K562 (cell line): ENCODE results near the gene PHF20.

Source experiments
- BCLAF1 ChIP-seq, 2 experiments: fragments of 450-650 bp in 1 of 2; IDR thresholded peaks; 2 replicates each; pipeline ENCODE4 v1.6.1; 2011 to 2017; ENCODE audit warnings: low read depth in 2 of 2, antibody characterized with exemption in 1 of 2, borderline replicate concordance in 1 of 2, low read length in 1 of 2, mild to moderate bottlenecking in 1 of 2, mixed read lengths in 1 of 2; ENCODE audit not compliant: control insufficient read depth in 1 of 2
- CBX2 ChIP-seq: fragments of 200-600 bp; sonication (generic); IDR thresholded peaks from one replicate; pipeline ENCODE4 v1.6.1; 2012; ENCODE audit warnings: mild to moderate bottlenecking, low read length, inconsistent platforms; ENCODE audit not compliant: insufficient read depth, poor library complexity, severe bottlenecking
- DPF2 ChIP-seq: fragments of 450-650 bp; IDR thresholded peaks from 2 replicates; pipeline ENCODE4 v1.6.1; 2016
- L3MBTL2 ChIP-seq: fragments of 450-650 bp; IDR thresholded peaks from 2 replicates; pipeline ENCODE4 v1.6.1; 2016; ENCODE audit warnings: mild to moderate bottlenecking, moderate library complexity
- RFX1 ChIP-seq: fragments of 450-650 bp; IDR thresholded peaks from 2 replicates; pipeline ENCODE4 v1.6.1; 2016; ENCODE audit warnings: mild to moderate bottlenecking, moderate library complexity
- SMAD4 ChIP-seq: fragments of 250-450 bp; sonication (Bioruptor Pico); conservative IDR thresholded peaks from 2 replicates; pipeline ENCODE4 v1.8.0; 2021; ENCODE audit warnings: inconsistent platforms, mild to moderate bottlenecking, moderate library complexity
- ZBTB8A ChIP-seq: fragments of 450-650 bp; IDR thresholded peaks from 2 replicates; pipeline ENCODE4 v1.6.1; 2018; ENCODE audit warnings: mild to moderate bottlenecking, moderate library complexity; ENCODE audit not compliant: partially characterized antibody
- TF ChIP-seq, protein P1 (sequence below), 2 experiments: fragments of 450-650 bp in 1 of 2; sonication (generic) in 1 of 2; formaldehyde crosslinking in 1 of 2; IDR thresholded peaks in 1 of 2; conservative IDR thresholded peaks in 1 of 2; 2 replicates each; pipeline versions ENCODE4 v1.6.1 to v1.8.1; 2016 to 2023; ENCODE audit warnings: mild to moderate bottlenecking in 2 of 2, moderate library complexity in 2 of 2, inconsistent platforms in 1 of 2, missing genetic modification reagents in 1 of 2

GRCh38 chr20:35796571-35796970 is 24.8 kb downstream of the PHF20 start:
- TF ChIP-seq DPF2: no peak
- TF ChIP-seq SMAD4 (CRISPR knock-in tag): no peak
- no peak for TF ChIP-seq L3MBTL2
- no peak for TF ChIP-seq BCLAF1 (IDR thresholded peaks at IDR 0.05; ENCODE audit: borderline replicate concordance in 1 of 2, control insufficient read depth in 1 of 2, low read depth in 2 of 2, low read length in 1 of 2)
- TF ChIP-seq ZBTB8A: no peak
- TF ChIP-seq, protein P1, sequence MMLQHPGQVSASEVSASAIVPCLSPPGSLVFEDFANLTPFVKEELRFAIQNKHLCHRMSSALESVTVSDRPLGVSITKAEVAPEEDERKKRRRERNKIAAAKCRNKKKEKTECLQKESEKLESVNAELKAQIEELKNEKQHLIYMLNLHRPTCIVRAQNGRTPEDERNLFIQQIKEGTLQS (IDR thresholded peaks at IDR 0.05): no peak
- TF ChIP-seq, protein P1 (CRISPR knock-in tag; conservative IDR thresholded peaks at IDR 0.05): no peak
- no peak for TF ChIP-seq RFX1
- TF ChIP-seq CBX2: no peak
